Gastrocnemius medialis (tissue), 4 donors: ENCODE measurements around the gene FOLR1.
"Not testable (repeated sequence)": the region's sequence is repeated elsewhere in the genome, so short reads cannot be mapped to it uniquely, and the experiment has no call there.

Source experiments
- CTCF ChIP-seq, 5 experiments: fragments of 450-650 bp in 3 of 5; fragments of 200-600 bp in 2 of 5; sonication (generic) in 2 of 5; IDR thresholded peaks in 4 of 5; conservative IDR thresholded peaks in 1 of 5; 1 replicate in 4 of 5; 2 replicates in 1 of 5; pipeline ENCODE4 v1.5.1; 2016 to 2019; ENCODE audit warnings: antibody characterized with exemption in 5 of 5, mild to moderate bottlenecking in 3 of 5, moderate library complexity in 3 of 5
- POLR2A ChIP-seq, 2 donors: fragments of 450-650 bp; IDR thresholded peaks; one replicate each; pipeline ENCODE4 v1.6.1; 2017; ENCODE audit warnings: antibody characterized with exemption in 2 of 2, mild to moderate bottlenecking in 2 of 2, moderate library complexity in 2 of 2

GRCh38 chr11:72169754-72170153, 22.2 kb upstream of the FOLR1 start:
- not testable (repeated sequence) for TF ChIP-seq POLR2A (IDR thresholded peaks at IDR 0.05); CTCF (IDR thresholded peaks at IDR 0.05 in 4 of 5, conservative IDR thresholded peaks at IDR 0.05 in 1 of 5)
